Immature natural killer cell (primary cell): ENCODE data around the gene TCEAL2. TPM values are rescaled to one million over a fixed set of nuclear protein-coding genes. Genes with fewer than 3 reads are reported as not detected.
"Not testable (repeated sequence)": the region's sequence is repeated elsewhere in the genome, so short reads cannot be mapped to it uniquely, and the experiment has no call there.

Experiments
- DNase-seq, 3 donors: peaks; one replicate each; pipeline ENCODE4 v3.0.0; 2022; ENCODE audit warnings: mixed read lengths in 1 of 3
- H3K27ac Mint-ChIP-seq, 6 donors: one replicate each; pipeline ENCODE4 v1.8.0; 2020; ENCODE audit warnings: mixed read lengths in 6 of 6, mild to moderate bottlenecking in 5 of 6, inconsistent platforms in 4 of 6, moderate library complexity in 3 of 6
- H3K27me3 Mint-ChIP-seq, 3 donors: one replicate each; pipeline ENCODE4 v1.8.0; 2020 to 2021; ENCODE audit warnings: low read depth in 3 of 3, mild to moderate bottlenecking in 3 of 3, mixed read lengths in 3 of 3, moderate library complexity in 3 of 3, inconsistent platforms in 1 of 3
- H3K36me3 Mint-ChIP-seq, 3 donors: one replicate each; pipeline ENCODE4 v1.8.0; 2020; ENCODE audit warnings: mixed read lengths in 3 of 3, inconsistent platforms in 2 of 3, mild to moderate bottlenecking in 2 of 3
- H3K4me1 Mint-ChIP-seq, 2 donors: one replicate each; pipeline ENCODE4 v1.8.0; 2020; ENCODE audit warnings: inconsistent platforms in 2 of 2, mild to moderate bottlenecking in 2 of 2, mixed read lengths in 2 of 2, moderate library complexity in 1 of 2
- H3K4me3 Mint-ChIP-seq, 5 donors: one replicate each; pipeline ENCODE4 v1.8.0; 2020; ENCODE audit warnings: mild to moderate bottlenecking in 5 of 5, mixed read lengths in 5 of 5, inconsistent platforms in 3 of 5, moderate library complexity in 3 of 5
- H3K9me3 Mint-ChIP-seq, 6 donors: one replicate each; pipeline ENCODE4 v1.8.0; 2020; ENCODE audit warnings: mild to moderate bottlenecking in 6 of 6, mixed read lengths in 6 of 6, inconsistent platforms in 4 of 6, moderate library complexity in 3 of 6
- polyA plus RNA-seq, 3 donors: library from polyadenylated mRNA; unstranded; fragments of 300-500 nt; fragmentation: Illumina TruSeq; gene quantifications; one replicate each; pipeline ENCODE4 v1.2.3, GENCODE V29; 2021

Gene TCEAL2
- polyA plus RNA-seq: not detected

GRCh38 chrX:102125436-102125835, at the start of gene TCEAL2:
TCEAL2 (plus strand) TSS chrX:102125679; CDS start chrX:102126831, 1,152 bp downstream.
- H3K4me1 Mint-ChIP-seq, H3K9me3 Mint-ChIP-seq, H3K36me3 Mint-ChIP-seq, H3K27ac Mint-ChIP-seq, DNase-seq: not testable (repeated sequence)
- Mint-ChIP-seq H3K4me3 (peak within 1 kb of the TSS in 1 of 5 donors; percentile 37), H3K27me3 (peaks cover 2 to 10% (median 8%) of the 10 kb centered on the region in 3 donors)

- H3K9me3 Mint-ChIP-seq: no peaks in the 10 kb centered on the region
- H3K36me3 Mint-ChIP-seq: no peaks in the 10 kb centered on the region
- no peaks in the 10 kb centered on the region for H3K4me1 Mint-ChIP-seq
- no peak overlapping the region for H3K27ac Mint-ChIP-seq
- no peak overlapping the region for H3K4me3 Mint-ChIP-seq
- H3K27me3 Mint-ChIP-seq: peaks cover 0 to 13% (median 7%) of the 10 kb centered on the region in 3 donors
- no peak for DNase-seq
Observed at GRCh38 chrX:102077426-102077825, 48.1 kb upstream of the TCEAL2 start.

- peaks cover 1 to 8% (median 3%) of the 10 kb centered on the region in 3 donors for H3K27me3 Mint-ChIP-seq
Observed at GRCh38 chrX:102085706-102086105, 39.8 kb upstream of the TCEAL2 start.

GRCh38 chrX:102113367-102113766, 12.1 kb upstream of the TCEAL2 start:
- Mint-ChIP-seq H3K9me3 (peaks cover 0 to 2% (median 0%) of the 10 kb centered on the region in 6 donors), H3K4me3 (no peak overlapping the region), H3K27ac (no peak overlapping the region), H3K27me3 (peaks cover 0 to 18% (median 9%) of the 10 kb centered on the region in 3 donors), H3K4me1 (no peaks in the 10 kb centered on the region), H3K36me3 (no peaks in the 10 kb centered on the region)
- no peak for DNase-seq

More at GRCh38 chrX:102085706-102086105, 39.8 kb upstream of the TCEAL2 start:
- Mint-ChIP-seq H3K4me3 (no peak overlapping the region), H3K27ac (no peak overlapping the region), H3K9me3 (no peaks in the 10 kb centered on the region), H3K36me3 (no peaks in the 10 kb centered on the region), H3K4me1 (no peaks in the 10 kb centered on the region)
- DNase-seq: no peak

GRCh38 chrX:102115748-102116147, 9.7 kb upstream of the TCEAL2 start:
- Mint-ChIP-seq H3K27ac (no peak overlapping the region), H3K36me3 (no peaks in the 10 kb centered on the region), H3K9me3 (peaks cover 0 to 2% (median 0%) of the 10 kb centered on the region in 6 donors), H3K4me1 (no peaks in the 10 kb centered on the region), H3K4me3 (no peak overlapping the region), H3K27me3 (peaks cover 0 to 15% (median 10%) of the 10 kb centered on the region in 3 donors)
- no peak for DNase-seq

- DNase-seq, H3K9me3 Mint-ChIP-seq, H3K27ac Mint-ChIP-seq, H3K4me1 Mint-ChIP-seq, H3K36me3 Mint-ChIP-seq: not testable (repeated sequence)
- Mint-ChIP-seq H3K27me3 (peaks cover 2 to 10% (median 8%) of the 10 kb centered on the region in 3 donors), H3K4me3 (peak overlapping the region in 1 of 5 donors; percentile 37)
Observed at GRCh38 chrX:102125014-102125413, 465 bp upstream of the TCEAL2 start.

- H3K9me3 Mint-ChIP-seq, H3K4me3 Mint-ChIP-seq, H3K36me3 Mint-ChIP-seq, H3K27ac Mint-ChIP-seq, DNase-seq, H3K4me1 Mint-ChIP-seq: not testable (repeated sequence)
- peaks cover 2 to 12% (median 6%) of the 10 kb centered on the region in 3 donors for H3K27me3 Mint-ChIP-seq
Observed at GRCh38 chrX:102126080-102126818, 770 bp downstream of the TCEAL2 start.

- Mint-ChIP-seq H3K4me3 (no peak overlapping the region), H3K27ac (no peak overlapping the region)
Observed at GRCh38 chrX:102126863-102127262, 1.4 kb downstream of the TCEAL2 start.

GRCh38 chrX:102129473-102129872, 4.0 kb downstream of the TCEAL2 start:
- peaks cover 0 to 3% (median 0%) of the 10 kb centered on the region in 6 donors for H3K9me3 Mint-ChIP-seq
- no peak overlapping the region for H3K4me3 Mint-ChIP-seq
- no peaks in the 10 kb centered on the region for H3K4me1 Mint-ChIP-seq
- DNase-seq: no peak
- H3K27ac Mint-ChIP-seq: no peak overlapping the region
- H3K27me3 Mint-ChIP-seq: peaks cover 2 to 14% (median 5%) of the 10 kb centered on the region in 3 donors
- no peaks in the 10 kb centered on the region for H3K36me3 Mint-ChIP-seq

More at GRCh38 chrX:102126863-102127262, 1.4 kb downstream of the TCEAL2 start:
- H3K36me3 Mint-ChIP-seq: no peaks in the 10 kb centered on the region
- H3K9me3 Mint-ChIP-seq: peaks cover 0 to 3% (median 0%) of the 10 kb centered on the region in 6 donors
- no peak for DNase-seq
- H3K27me3 Mint-ChIP-seq: peaks cover 2 to 12% (median 6%) of the 10 kb centered on the region in 3 donors
- H3K4me1 Mint-ChIP-seq: no peaks in the 10 kb centered on the region

GRCh38 chrX:102138064-102138463, 12.6 kb downstream of the TCEAL2 start:
- Mint-ChIP-seq H3K27ac (no peak overlapping the region), H3K4me1 (no peaks in the 10 kb centered on the region), H3K9me3 (peaks cover 0 to 1% (median 0%) of the 10 kb centered on the region in 6 donors), H3K4me3 (no peak overlapping the region), H3K36me3 (no peaks in the 10 kb centered on the region), H3K27me3 (peaks cover 3 to 10% (median 8%) of the 10 kb centered on the region in 3 donors)
- no peak for DNase-seq

GRCh38 chrX:102140876-102141275, 15.4 kb downstream of the TCEAL2 start:
- not testable (repeated sequence) for H3K27ac Mint-ChIP-seq, H3K36me3 Mint-ChIP-seq, H3K4me3 Mint-ChIP-seq, H3K9me3 Mint-ChIP-seq, H3K4me1 Mint-ChIP-seq, DNase-seq
- H3K27me3 Mint-ChIP-seq: peaks cover 7 to 15% (median 8%) of the 10 kb centered on the region in 3 donors

GRCh38 chrX:102141631-102142030, 16.2 kb downstream of the TCEAL2 start:
- peaks cover 7 to 15% (median 8%) of the 10 kb centered on the region in 3 donors for H3K27me3 Mint-ChIP-seq
- not testable (repeated sequence) for H3K9me3 Mint-ChIP-seq, H3K4me3 Mint-ChIP-seq, DNase-seq, H3K27ac Mint-ChIP-seq, H3K4me1 Mint-ChIP-seq, H3K36me3 Mint-ChIP-seq

- not testable (repeated sequence) for H3K9me3 Mint-ChIP-seq, DNase-seq, H3K4me3 Mint-ChIP-seq, H3K36me3 Mint-ChIP-seq, H3K27ac Mint-ChIP-seq, H3K4me1 Mint-ChIP-seq
- peaks cover 7 to 15% (median 8%) of the 10 kb centered on the region in 3 donors for H3K27me3 Mint-ChIP-seq
Observed at GRCh38 chrX:102142274-102142673, 16.8 kb downstream of the TCEAL2 start, which contains the start of gene TCEAL6. TCEAL6 (minus strand) TSS chrX:102142481.

- Mint-ChIP-seq H3K4me1 (peaks cover 12 to 22% of the 10 kb centered on the region in 2 donors), H3K4me3 (peak overlapping the region; percentile 91 to 98 (median 92)), H3K27me3 (peaks cover 2 to 13% (median 5%) of the 10 kb centered on the region in 3 donors), H3K36me3 (peaks cover 0 to 4% (median 0%) of the 10 kb centered on the region in 3 donors), H3K27ac (peak overlapping the region in 1 of 6 donors; percentile 34), H3K9me3 (peaks cover 0 to 1% (median 0%) of the 10 kb centered on the region in 6 donors)
- DNase-seq: no peak
Observed at GRCh38 chrX:102154218-102154860, 28.9 kb downstream of the TCEAL2 start.
